ENCODE measurements around the gene BRSK2.

DNA sequence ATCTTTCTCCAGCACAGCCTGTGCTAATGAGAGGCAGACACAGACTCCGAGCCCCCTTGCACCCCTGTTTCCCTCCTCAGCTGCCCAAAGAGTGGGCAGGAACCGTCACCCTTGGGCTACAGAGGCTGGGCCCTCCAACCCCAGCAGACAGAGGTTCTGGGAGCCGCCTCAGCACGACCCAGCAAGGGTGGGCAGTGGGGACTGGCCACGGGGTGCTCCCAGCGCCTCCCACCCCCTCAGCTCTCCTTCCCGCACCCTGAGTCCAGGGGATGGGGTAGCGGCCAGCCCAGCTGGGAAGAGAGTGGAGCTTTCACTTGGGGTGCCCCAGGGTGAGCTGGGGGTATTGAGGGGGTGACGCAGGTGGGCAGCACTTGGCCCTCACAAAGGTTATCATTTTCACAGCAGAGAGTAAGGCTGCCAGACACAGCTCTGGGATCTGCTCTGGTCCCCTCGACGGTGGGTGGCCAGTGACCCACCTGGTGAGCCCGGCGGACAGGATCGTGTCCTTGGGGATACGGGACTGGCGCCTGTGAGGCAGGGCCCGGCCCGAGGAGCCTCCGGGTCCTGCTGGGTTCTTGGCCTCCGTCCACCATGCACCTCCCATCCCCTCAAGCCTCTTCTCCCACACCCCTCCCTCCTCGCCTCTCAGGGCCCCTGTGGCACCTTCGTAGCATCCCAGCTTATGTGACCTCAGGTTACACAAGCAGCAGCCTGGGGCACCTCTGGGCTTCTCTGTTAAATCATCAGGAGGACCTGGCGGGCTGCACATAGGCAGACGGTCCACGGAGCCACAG, 14.4 kb upstream of the BRSK2 start:
- TF ChIP-seq POLR2A (IDR thresholded peaks at IDR 0.05) (no peak), POLR2AphosphoS5 (IDR thresholded peaks at IDR 0.05) (no peak)
- TF ChIP-seq, protein P1, sequence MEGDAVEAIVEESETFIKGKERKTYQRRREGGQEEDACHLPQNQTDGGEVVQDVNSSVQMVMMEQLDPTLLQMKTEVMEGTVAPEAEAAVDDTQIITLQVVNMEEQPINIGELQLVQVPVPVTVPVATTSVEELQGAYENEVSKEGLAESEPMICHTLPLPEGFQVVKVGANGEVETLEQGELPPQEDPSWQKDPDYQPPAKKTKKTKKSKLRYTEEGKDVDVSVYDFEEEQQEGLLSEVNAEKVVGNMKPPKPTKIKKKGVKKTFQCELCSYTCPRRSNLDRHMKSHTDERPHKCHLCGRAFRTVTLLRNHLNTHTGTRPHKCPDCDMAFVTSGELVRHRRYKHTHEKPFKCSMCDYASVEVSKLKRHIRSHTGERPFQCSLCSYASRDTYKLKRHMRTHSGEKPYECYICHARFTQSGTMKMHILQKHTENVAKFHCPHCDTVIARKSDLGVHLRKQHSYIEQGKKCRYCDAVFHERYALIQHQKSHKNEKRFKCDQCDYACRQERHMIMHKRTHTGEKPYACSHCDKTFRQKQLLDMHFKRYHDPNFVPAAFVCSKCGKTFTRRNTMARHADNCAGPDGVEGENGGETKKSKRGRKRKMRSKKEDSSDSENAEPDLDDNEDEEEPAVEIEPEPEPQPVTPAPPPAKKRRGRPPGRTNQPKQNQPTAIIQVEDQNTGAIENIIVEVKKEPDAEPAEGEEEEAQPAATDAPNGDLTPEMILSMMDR (IDR thresholded peaks at IDR 0.05) = no peak

Measured in breast epithelium (tissue), 3 donors.